SU-DHL-6 (cell line): ENCODE data around the gene ZNF423.

Experiments
- EZH2phosphoT487 ChIP-seq: fragments of 200-600 bp; sonication (generic), shearing (Covaris generic); conservative IDR thresholded peaks from 2 replicates; pipeline ENCODE4 v1.6.1; 2018; ENCODE audit warnings: mild to moderate bottlenecking, antibody characterized with exemption, low read length, moderate library complexity, mixed read lengths
- TF ChIP-seq, protein P1 (sequence below): fragments of 200-600 bp; sonication (generic); IDR thresholded peaks from one replicate; pipeline ENCODE4 v1.5.1; 2017; ENCODE audit warnings: antibody characterized with exemption, mild to moderate bottlenecking, low read length, moderate library complexity; ENCODE audit not compliant: insufficient read depth, poor library complexity, severe bottlenecking

DNA sequence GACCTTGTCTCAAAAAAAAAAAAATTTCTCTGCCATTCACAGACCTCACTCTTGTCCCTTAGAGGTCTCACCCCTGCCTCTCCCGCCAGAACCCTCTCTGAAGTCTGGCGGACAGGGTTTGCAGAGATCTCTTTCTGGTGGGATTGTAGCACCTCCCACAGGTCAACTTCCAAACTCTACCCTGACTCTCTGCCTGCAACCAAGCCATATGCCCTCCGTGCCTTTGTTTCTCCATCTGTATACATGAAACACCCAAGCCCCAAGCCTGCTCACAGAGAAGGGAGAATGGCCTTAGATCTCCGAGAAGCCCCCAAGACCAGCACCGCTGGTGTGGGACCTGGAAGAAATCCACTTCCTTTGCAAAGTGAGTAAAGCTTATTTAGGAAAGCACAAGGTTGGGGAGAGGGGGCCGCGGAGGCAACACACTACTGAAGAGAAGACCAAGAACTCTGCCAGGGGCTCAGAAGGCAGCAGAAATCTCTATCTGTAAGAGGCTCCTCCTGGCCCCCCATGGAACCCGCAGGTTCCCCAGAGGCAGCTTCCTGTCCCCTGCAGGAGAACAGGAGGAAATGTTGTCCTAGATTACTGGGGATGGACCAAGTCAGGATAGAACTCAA lies 262.4 kb downstream of the ZNF423 start:
- TF ChIP-seq, protein P1, sequence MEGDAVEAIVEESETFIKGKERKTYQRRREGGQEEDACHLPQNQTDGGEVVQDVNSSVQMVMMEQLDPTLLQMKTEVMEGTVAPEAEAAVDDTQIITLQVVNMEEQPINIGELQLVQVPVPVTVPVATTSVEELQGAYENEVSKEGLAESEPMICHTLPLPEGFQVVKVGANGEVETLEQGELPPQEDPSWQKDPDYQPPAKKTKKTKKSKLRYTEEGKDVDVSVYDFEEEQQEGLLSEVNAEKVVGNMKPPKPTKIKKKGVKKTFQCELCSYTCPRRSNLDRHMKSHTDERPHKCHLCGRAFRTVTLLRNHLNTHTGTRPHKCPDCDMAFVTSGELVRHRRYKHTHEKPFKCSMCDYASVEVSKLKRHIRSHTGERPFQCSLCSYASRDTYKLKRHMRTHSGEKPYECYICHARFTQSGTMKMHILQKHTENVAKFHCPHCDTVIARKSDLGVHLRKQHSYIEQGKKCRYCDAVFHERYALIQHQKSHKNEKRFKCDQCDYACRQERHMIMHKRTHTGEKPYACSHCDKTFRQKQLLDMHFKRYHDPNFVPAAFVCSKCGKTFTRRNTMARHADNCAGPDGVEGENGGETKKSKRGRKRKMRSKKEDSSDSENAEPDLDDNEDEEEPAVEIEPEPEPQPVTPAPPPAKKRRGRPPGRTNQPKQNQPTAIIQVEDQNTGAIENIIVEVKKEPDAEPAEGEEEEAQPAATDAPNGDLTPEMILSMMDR: no peak
- no peak for TF ChIP-seq EZH2phosphoT487
